ENCODE results near the gene GASK1A.

Gene GASK1A

GRCh38 chr3:42996021-42996420 lies 16.9 kb downstream of the GASK1A start:
- TF ChIP-seq, protein P1, sequence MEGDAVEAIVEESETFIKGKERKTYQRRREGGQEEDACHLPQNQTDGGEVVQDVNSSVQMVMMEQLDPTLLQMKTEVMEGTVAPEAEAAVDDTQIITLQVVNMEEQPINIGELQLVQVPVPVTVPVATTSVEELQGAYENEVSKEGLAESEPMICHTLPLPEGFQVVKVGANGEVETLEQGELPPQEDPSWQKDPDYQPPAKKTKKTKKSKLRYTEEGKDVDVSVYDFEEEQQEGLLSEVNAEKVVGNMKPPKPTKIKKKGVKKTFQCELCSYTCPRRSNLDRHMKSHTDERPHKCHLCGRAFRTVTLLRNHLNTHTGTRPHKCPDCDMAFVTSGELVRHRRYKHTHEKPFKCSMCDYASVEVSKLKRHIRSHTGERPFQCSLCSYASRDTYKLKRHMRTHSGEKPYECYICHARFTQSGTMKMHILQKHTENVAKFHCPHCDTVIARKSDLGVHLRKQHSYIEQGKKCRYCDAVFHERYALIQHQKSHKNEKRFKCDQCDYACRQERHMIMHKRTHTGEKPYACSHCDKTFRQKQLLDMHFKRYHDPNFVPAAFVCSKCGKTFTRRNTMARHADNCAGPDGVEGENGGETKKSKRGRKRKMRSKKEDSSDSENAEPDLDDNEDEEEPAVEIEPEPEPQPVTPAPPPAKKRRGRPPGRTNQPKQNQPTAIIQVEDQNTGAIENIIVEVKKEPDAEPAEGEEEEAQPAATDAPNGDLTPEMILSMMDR (IDR thresholded peaks at IDR 0.05; ENCODE audit: low read depth, low read length): no peak
- no peak for DNase-seq (ENCODE audit: extremely low read depth, low read depth)

DNA sequence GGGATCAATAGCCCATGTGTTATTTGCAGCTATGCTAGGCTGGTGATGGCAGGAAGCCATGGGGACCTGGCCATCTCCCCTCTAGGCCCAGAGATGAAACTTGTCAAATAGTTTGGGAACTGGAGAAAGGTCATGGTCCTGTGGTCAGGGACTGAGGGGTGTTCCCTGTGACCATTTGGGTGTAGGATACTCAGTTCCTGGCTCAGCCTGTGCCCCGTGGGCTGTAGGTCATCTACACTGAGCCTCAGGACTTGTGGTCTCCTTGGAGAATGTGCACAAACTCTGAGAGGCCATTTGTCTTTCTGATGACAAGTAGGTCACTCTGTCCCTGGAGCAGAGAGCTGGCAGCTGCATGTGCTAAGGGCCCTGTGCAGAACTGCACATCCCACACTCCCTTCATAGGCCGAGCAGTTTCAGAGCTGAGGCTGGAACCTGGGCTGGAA lies 17.5 kb downstream of the GASK1A start:
- TF ChIP-seq, protein P1 (IDR thresholded peaks at IDR 0.05; ENCODE audit: low read depth, low read length): no peak

GRCh38 chr3:42999212-42999611 lies 20.1 kb downstream of the GASK1A start:
- no peak for DNase-seq (ENCODE audit: extremely low read depth, low read depth)
- TF ChIP-seq, protein P1 (IDR thresholded peaks at IDR 0.05; ENCODE audit: low read depth, low read length): no peak

More for the DNA sequence above, 17.5 kb downstream of the GASK1A start:
- DNase-seq (ENCODE audit: extremely low read depth, low read depth): no peak

DNA sequence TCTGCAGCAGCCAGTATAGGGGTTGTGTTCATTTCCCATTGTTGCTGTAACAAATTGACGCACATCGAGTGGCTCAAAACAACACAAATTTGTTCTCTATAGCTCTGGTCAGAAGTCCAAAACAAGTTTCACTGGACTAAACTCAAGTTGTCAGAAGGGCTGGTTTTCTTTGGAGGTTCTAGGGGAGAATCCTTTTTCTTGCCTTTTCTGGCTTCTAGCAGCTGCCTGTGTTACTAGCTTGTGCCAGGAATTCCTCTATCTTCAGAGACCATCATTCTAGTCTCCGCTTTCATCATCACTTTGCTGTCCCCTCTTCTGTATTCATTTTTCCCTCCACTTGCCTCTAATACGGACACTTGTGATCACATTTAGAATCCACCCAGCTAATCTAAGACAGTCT lies 20.5 kb downstream of the GASK1A start:
- TF ChIP-seq, protein P1 (IDR thresholded peaks at IDR 0.05; ENCODE audit: low read depth, low read length): no peak
- DNase-seq (ENCODE audit: extremely low read depth, low read depth): no peak

- TF ChIP-seq, protein P1 (IDR thresholded peaks at IDR 0.05; ENCODE audit: low read depth, low read length): no peak
- no peak for DNase-seq (ENCODE audit: extremely low read depth, low read depth)
Observed at GRCh38 chr3:43000387-43000786, 21.3 kb downstream of the GASK1A start.

DNA sequence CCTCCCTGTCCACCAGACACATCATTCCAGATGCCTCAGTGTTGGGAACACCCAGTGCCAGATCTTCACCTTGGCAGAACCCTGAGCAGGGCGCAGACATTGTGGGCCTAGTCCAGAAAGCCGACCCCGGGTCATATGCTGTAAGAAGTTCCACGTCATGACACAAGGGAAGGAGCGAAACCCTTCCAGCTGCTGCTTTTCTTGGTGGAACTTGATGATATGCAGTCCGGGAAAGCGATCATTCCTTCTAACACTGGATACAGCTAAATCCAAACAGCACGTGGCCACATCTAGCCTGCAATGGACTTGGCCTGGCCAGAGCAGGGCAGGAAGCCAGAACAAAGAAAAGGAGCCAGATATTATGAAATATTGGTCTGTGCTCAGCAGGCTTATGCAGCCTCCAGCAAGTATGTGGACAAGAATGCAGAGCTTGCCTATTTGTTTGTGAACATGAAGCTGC lies 22.0 kb downstream of the GASK1A start:
- TF ChIP-seq, protein P1 (IDR thresholded peaks at IDR 0.05; ENCODE audit: low read depth, low read length): no peak
- peak; percentile 85 for DNase-seq (ENCODE audit: extremely low read depth, low read depth)

DNA sequence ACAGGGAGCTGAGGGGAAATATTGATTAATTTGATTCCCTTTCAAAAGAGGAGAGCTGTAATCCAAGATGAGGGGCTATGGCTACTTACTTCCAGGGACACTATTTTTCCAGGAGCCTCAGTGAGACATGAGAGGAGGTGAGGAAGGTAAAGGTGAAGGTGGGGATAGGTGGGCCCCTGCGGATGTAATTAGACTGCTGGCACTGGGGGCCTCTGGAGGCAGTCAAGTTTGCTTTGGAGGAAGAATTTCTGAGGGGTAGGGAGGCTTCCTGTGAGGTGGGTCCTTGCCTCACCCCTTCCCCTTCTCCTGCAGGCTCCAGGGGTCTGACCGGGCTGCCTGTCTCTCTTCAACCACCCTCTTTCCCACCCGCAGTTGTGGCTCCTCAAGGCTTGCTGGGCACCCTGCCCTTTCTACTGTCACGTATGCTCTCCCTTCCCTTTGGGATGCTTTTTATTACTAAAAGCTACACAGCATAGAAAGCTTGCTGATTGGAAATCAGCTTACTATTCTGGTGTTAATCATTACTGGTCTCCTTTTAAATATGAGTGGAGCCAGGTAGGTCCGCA lies 22.5 kb downstream of the GASK1A start:
- TF ChIP-seq, protein P1 (IDR thresholded peaks at IDR 0.05; ENCODE audit: low read depth, low read length): no peak
- DNase-seq (ENCODE audit: extremely low read depth, low read depth): no peak
